H1 (cell line): ENCODE results near the gene ANKRD13C. TPM values are rescaled to one million over a fixed set of nuclear protein-coding genes. Genes with fewer than 3 reads are reported as not detected.

Source experiments
- CTCF ChIA-PET: fragments of 300-600 bp; sonication (Branson Sonifier 250); formaldehyde crosslinking; loops from one replicate; lab custom pipeline; 2021; ENCODE audit not compliant: partially characterized antibody; lab: Charles Lee
- POLR2A ChIA-PET: fragments of 300-600 bp; sonication (Branson Sonifier 250); formaldehyde crosslinking; loops from one replicate; lab custom pipeline; 2021; ENCODE audit warnings: inconsistent platforms; ENCODE audit not compliant: partially characterized antibody; lab: Charles Lee
- DNase-seq, 2 experiments: peaks; one replicate each; pipeline versions ENCODE4 v3.0.0 to v3.0.0-alpha.2; 2010 to 2022; ENCODE audit warnings: low spot score in 2 of 2, low read depth in 1 of 2, mixed read lengths in 1 of 2
- FAIRE-seq: peaks from 2 replicates; lab custom pipeline; 2011; peaks lifted over from hg19 to GRCh38; lab: Jason Lieb, UNC
- H2AFZ ChIP-seq: 2 replicates; pipeline ENCODE4 v1.8.1; 2012; ENCODE audit warnings: low read length, inconsistent platforms
- H2AK5ac ChIP-seq: 2 replicates; pipeline ENCODE4 v1.6.1; 2013; ENCODE audit warnings: low read depth, low read length
- H2BK120ac ChIP-seq: replicated peaks from 2 replicates; pipeline ENCODE3; 2013; ENCODE audit warnings: low read depth, low read length, inconsistent platforms
- H2BK12ac ChIP-seq: 2 replicates; pipeline ENCODE4 v1.6.1; 2013; ENCODE audit warnings: low read depth, low read length
- H2BK15ac ChIP-seq: 2 replicates; pipeline ENCODE4 v1.6.1; 2013; ENCODE audit warnings: low read length
- H2BK20ac ChIP-seq: 2 replicates; pipeline ENCODE4 v1.6.1; 2013; ENCODE audit warnings: low read length
- H2BK5ac ChIP-seq: 2 replicates; pipeline ENCODE4 v1.6.1; 2013; ENCODE audit warnings: low read depth, low read length
- H3K14ac ChIP-seq: 2 replicates; pipeline ENCODE4 v1.6.1; 2013; ENCODE audit warnings: inconsistent platforms; ENCODE audit not compliant: insufficient read length
- H3K18ac ChIP-seq: 2 replicates; pipeline ENCODE4 v1.6.1; 2013; ENCODE audit warnings: low read length; ENCODE audit errors: extremely low read depth
- H3K23ac ChIP-seq: 2 replicates; pipeline ENCODE4 v1.6.1; 2013; ENCODE audit warnings: inconsistent platforms; ENCODE audit not compliant: insufficient read length
- H3K23me2 ChIP-seq: 2 replicates; pipeline ENCODE4 v1.6.1; 2013; ENCODE audit warnings: low read depth, low read length
- H3K27ac ChIP-seq: 2 replicates; pipeline ENCODE4 v1.6.1; 2011; ENCODE audit warnings: low read depth, low read length, inconsistent platforms
- H3K27me3 ChIP-seq, 4 experiments: replicated peaks in 1 of 4; 1 replicate in 1 of 4; 2 replicates in 3 of 4; pipeline versions ENCODE4 v1.6.1 to v1.8.1; 2011 to 2013; ENCODE audit warnings: low read length in 3 of 4, mild to moderate bottlenecking in 3 of 4, inconsistent platforms in 2 of 4, mixed read lengths in 2 of 4, moderate library complexity in 1 of 4; ENCODE audit not compliant: control insufficient read depth in 3 of 4, insufficient read depth in 3 of 4; ENCODE audit errors: extremely low read depth in 1 of 4
- H3K36me3 ChIP-seq, 4 experiments: 2 replicates each; pipeline versions ENCODE4 v1.6.1 to v1.8.1; 2011 to 2013; ENCODE audit warnings: mild to moderate bottlenecking in 4 of 4, low read length in 3 of 4, moderate library complexity in 2 of 4, control low read depth in 1 of 4, inconsistent platforms in 1 of 4; ENCODE audit not compliant: insufficient read depth in 4 of 4, control insufficient read depth in 2 of 4
- H3K4ac ChIP-seq: replicated peaks from 2 replicates; pipeline ENCODE3; 2013; ENCODE audit warnings: low read length, low read depth, mixed read lengths, inconsistent platforms; ENCODE audit not compliant: insufficient read length
- H3K4me1 ChIP-seq, 4 experiments: replicated peaks in 1 of 4; 1 replicate in 1 of 4; 2 replicates in 3 of 4; pipeline versions ENCODE4 v1.6.1 to v1.8.1; 2011 to 2013; ENCODE audit warnings: low read length in 3 of 4, inconsistent platforms in 2 of 4, mixed read lengths in 1 of 4; ENCODE audit not compliant: insufficient read depth in 4 of 4, control insufficient read depth in 3 of 4
- H3K4me2 ChIP-seq, 2 experiments: 2 replicates each; pipeline versions ENCODE4 v1.6.1 to v1.8.1; 2011 to 2013; ENCODE audit warnings: low read depth in 2 of 2, low read length in 2 of 2, control low read depth in 1 of 2, inconsistent platforms in 1 of 2, mild to moderate bottlenecking in 1 of 2; ENCODE audit not compliant: insufficient read depth in 1 of 2
- H3K4me3 ChIP-seq, 4 experiments: fragments of 200-600, 300-600 bp in 1 of 4; sonication (generic), shearing (Covaris generic), sonication (Bioruptor Twin) in 1 of 4; 2 replicates each; pipeline versions ENCODE4 v1.5.1 to v1.8.1; 2011 to 2016; ENCODE audit warnings: low read length in 4 of 4, low read depth in 3 of 4, control low read depth in 2 of 4, inconsistent platforms in 2 of 4, mild to moderate bottlenecking in 2 of 4, mixed read lengths in 1 of 4, moderate library complexity in 1 of 4; ENCODE audit not compliant: insufficient read depth in 2 of 4; ENCODE audit errors: extremely low read depth in 1 of 4
- H3K56ac ChIP-seq: replicated peaks from 2 replicates; pipeline ENCODE3; 2013; ENCODE audit warnings: low read depth, mild to moderate bottlenecking, mixed read lengths, low read length, inconsistent platforms; ENCODE audit not compliant: insufficient read length
- H3K79me1 ChIP-seq: 2 replicates; pipeline ENCODE4 v1.6.1; 2013; ENCODE audit warnings: low read depth, low read length, control low read depth
- H3K79me2 ChIP-seq, 2 experiments: 2 replicates each; pipeline versions ENCODE4 v1.6.1 to v1.8.1; 2012 to 2013; ENCODE audit warnings: low read length in 2 of 2, mild to moderate bottlenecking in 2 of 2, inconsistent platforms in 1 of 2; ENCODE audit not compliant: insufficient read depth in 2 of 2, control insufficient read depth in 1 of 2
- H3K9ac ChIP-seq, 4 experiments: replicated peaks in 1 of 4; 1 replicate in 1 of 4; 2 replicates in 3 of 4; pipeline versions ENCODE4 v1.6.1 to v1.8.1; 2011 to 2013; ENCODE audit warnings: low read depth in 3 of 4, low read length in 3 of 4, control low read depth in 2 of 4, mild to moderate bottlenecking in 2 of 4, moderate library complexity in 2 of 4, inconsistent platforms in 1 of 4; ENCODE audit errors: extremely low read depth in 1 of 4
- H3K9me3 ChIP-seq, 2 experiments: 2 replicates each; pipeline versions ENCODE4 v1.6.1 to v1.8.1; 2012 to 2013; ENCODE audit warnings: mild to moderate bottlenecking in 2 of 2, moderate library complexity in 2 of 2, control low read depth in 1 of 2, inconsistent platforms in 1 of 2, low read depth in 1 of 2, low read length in 1 of 2, mixed read lengths in 1 of 2; ENCODE audit not compliant: insufficient read depth in 2 of 2
- H4K20me1 ChIP-seq, 2 experiments: replicated peaks in 1 of 2; 2 replicates each; pipeline versions ENCODE3 to v1.8.1; 2011 to 2013; ENCODE audit warnings: inconsistent platforms in 2 of 2, low read length in 2 of 2, mild to moderate bottlenecking in 1 of 2; ENCODE audit not compliant: insufficient read depth in 2 of 2, control insufficient read depth in 1 of 2
- H4K5ac ChIP-seq: 2 replicates; pipeline ENCODE4 v1.6.1; 2013; ENCODE audit warnings: low read length, low read depth, mixed read lengths, inconsistent platforms; ENCODE audit not compliant: insufficient read length
- H4K8ac ChIP-seq: 2 replicates; pipeline ENCODE4 v1.8.0; 2013; ENCODE audit warnings: mild to moderate bottlenecking, moderate library complexity, low read length, inconsistent platforms; ENCODE audit not compliant: insufficient read depth; ENCODE audit errors: extremely low read depth
- H4K91ac ChIP-seq: replicated peaks from 2 replicates; pipeline ENCODE3; 2013; ENCODE audit warnings: low read length, mixed read lengths, inconsistent platforms; ENCODE audit not compliant: insufficient read length
- CHD1 ChIP-seq: IDR thresholded peaks from 2 replicates; pipeline ENCODE4 v1.6.1; 2012; ENCODE audit warnings: low read depth, low read length, improper control_type of control experiment
- RXRA ChIP-seq: IDR thresholded peaks from 2 replicates; pipeline ENCODE4 v1.6.1; 2011; ENCODE audit warnings: low read depth, mild to moderate bottlenecking, low read length, moderate library complexity; ENCODE audit not compliant: insufficient read depth
- SIN3A ChIP-seq, 2 experiments: IDR thresholded peaks in 1 of 2; conservative IDR thresholded peaks in 1 of 2; 2 replicates each; pipeline ENCODE4 v1.6.1; 2011 to 2012; ENCODE audit warnings: low read length in 2 of 2, improper control_type of control experiment in 1 of 2, low read depth in 1 of 2, mild to moderate bottlenecking in 1 of 2
- SIRT6 ChIP-seq: IDR thresholded peaks from one replicate; pipeline ENCODE4 v1.7.1; 2012; ENCODE audit warnings: low read length, inconsistent platforms
- TAF1 ChIP-seq: IDR thresholded peaks from 2 replicates; pipeline ENCODE4 v1.6.1; 2011; ENCODE audit warnings: mild to moderate bottlenecking, low read depth, low read length
- TCF12 ChIP-seq: IDR thresholded peaks from 2 replicates; pipeline ENCODE4 v1.6.1; 2011; ENCODE audit warnings: low read depth, mild to moderate bottlenecking, low read length
- WGBS, 2 experiments: shearing (Covaris generic) in 1 of 2; methylation state at CpG; one replicate each; pipeline versions ENCODE4 v1.1.6 to v1.1.7; 2013 to 2015; ENCODE audit warnings: low lambda C conversion rate in 2 of 2, mixed read lengths in 2 of 2, inconsistent platforms in 1 of 2, low coverage in 1 of 2, missing lambda C conversion rate in 1 of 2; ENCODE audit not compliant: insufficient replicate concordance in 2 of 2, insufficient coverage in 1 of 2, insufficient read length in 1 of 2; ENCODE audit errors: extremely low coverage in 1 of 2, missing lambda C conversion rate in 1 of 2; 5-methylcytosine and 5-hydroxymethylcytosine counted together
- long read RNA-seq, 2 experiments: library from RNA in 1 of 2; library from capped mRNA in 1 of 2; stranded (forward); transcript quantifications; one replicate each; pipeline ENCODE4 v2.0.0, GENCODE V29; 2021; ENCODE audit warnings: inconsistent platforms in 1 of 2
- polyA minus RNA-seq, 3 experiments: library from RNA; depleted of rRNA, polyadenylated mRNA; stranded (reverse); fragments of >200 nt; gene quantifications; 1 replicate in 2 of 3; 2 replicates in 1 of 3; pipeline ENCODE4 v1.2.3, GENCODE V29; 2011
- polyA plus RNA-seq, 7 experiments: library from polyadenylated mRNA; depleted of rRNA in 3 of 7; stranded (reverse) in 5 of 7; unstranded in 2 of 7; fragments of >200 nt in 5 of 7; fragments of 200-250 nt in 2 of 7; gene quantifications; 1 replicate in 5 of 7; 2 replicates in 1 of 7; 4 replicates in 1 of 7; pipeline versions ENCODE4 v1.2.1 to v1.2.3, GENCODE V29; 2011 to 2013; ENCODE audit warnings: missing spikeins in 2 of 7, mixed read lengths in 2 of 7
- total RNA-seq: library from RNA; stranded (reverse); fragmentation: NEBNext Ultra II Directional; extraction: Animal tissue kit (Norgen Biotek cat#: 25700); gene quantifications from 2 replicates; pipeline ENCODE4 v1.2.1, GENCODE V29; 2021

ANKRD13C gene, protein sequence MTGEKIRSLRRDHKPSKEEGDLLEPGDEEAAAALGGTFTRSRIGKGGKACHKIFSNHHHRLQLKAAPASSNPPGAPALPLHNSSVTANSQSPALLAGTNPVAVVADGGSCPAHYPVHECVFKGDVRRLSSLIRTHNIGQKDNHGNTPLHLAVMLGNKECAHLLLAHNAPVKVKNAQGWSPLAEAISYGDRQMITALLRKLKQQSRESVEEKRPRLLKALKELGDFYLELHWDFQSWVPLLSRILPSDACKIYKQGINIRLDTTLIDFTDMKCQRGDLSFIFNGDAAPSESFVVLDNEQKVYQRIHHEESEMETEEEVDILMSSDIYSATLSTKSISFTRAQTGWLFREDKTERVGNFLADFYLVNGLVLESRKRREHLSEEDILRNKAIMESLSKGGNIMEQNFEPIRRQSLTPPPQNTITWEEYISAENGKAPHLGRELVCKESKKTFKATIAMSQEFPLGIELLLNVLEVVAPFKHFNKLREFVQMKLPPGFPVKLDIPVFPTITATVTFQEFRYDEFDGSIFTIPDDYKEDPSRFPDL
- 20.9 and 21.7 TPM in 2 replicates for total RNA-seq
- 4.8 and 5.1 TPM in 2 replicates for polyA plus RNA-seq (2011; rRNA removed)
- 8.2 TPM for polyA plus RNA-seq (2011; cell fraction: cytosol; rRNA removed)
- polyA plus RNA-seq (2011; cell fraction: nucleus; rRNA removed), result 11.0 TPM
- 5.5 to 10.5 TPM (median 6.3 TPM) in 4 replicates for polyA plus RNA-seq (2012, experiment 1 of 2)
- 1.4 TPM for polyA plus RNA-seq (2012, experiment 2 of 2)
- polyA plus RNA-seq (2013, experiment 1 of 2), result 14.8 TPM
- 16.1 TPM for polyA plus RNA-seq (2013, experiment 2 of 2)
- polyA minus RNA-seq (2011; rRNA and poly(A)+ RNA removed), result 10.2 and 11.2 TPM in 2 replicates
- polyA minus RNA-seq (2011; cell fraction: cytosol; rRNA and poly(A)+ RNA removed), result 15.3 TPM
- 57.8 TPM for polyA minus RNA-seq (2011; cell fraction: nucleus; rRNA and poly(A)+ RNA removed)
- long read RNA-seq, experiment 1, full-length matches to known transcripts, result 4 of 13 reads
- long read RNA-seq, experiment 1, partial matches to known transcripts, result 1 of 13 reads
- long read RNA-seq, experiment 1, other reads (novel, unspliced or antisense), result 8 of 13 reads
- long read RNA-seq, experiment 2, full-length matches to known transcripts, result 3 of 6 reads
- long read RNA-seq, experiment 2, partial matches to known transcripts, result 0 of 6 reads
- long read RNA-seq, experiment 2, other reads (novel, unspliced or antisense), result 3 of 6 reads

DNA sequence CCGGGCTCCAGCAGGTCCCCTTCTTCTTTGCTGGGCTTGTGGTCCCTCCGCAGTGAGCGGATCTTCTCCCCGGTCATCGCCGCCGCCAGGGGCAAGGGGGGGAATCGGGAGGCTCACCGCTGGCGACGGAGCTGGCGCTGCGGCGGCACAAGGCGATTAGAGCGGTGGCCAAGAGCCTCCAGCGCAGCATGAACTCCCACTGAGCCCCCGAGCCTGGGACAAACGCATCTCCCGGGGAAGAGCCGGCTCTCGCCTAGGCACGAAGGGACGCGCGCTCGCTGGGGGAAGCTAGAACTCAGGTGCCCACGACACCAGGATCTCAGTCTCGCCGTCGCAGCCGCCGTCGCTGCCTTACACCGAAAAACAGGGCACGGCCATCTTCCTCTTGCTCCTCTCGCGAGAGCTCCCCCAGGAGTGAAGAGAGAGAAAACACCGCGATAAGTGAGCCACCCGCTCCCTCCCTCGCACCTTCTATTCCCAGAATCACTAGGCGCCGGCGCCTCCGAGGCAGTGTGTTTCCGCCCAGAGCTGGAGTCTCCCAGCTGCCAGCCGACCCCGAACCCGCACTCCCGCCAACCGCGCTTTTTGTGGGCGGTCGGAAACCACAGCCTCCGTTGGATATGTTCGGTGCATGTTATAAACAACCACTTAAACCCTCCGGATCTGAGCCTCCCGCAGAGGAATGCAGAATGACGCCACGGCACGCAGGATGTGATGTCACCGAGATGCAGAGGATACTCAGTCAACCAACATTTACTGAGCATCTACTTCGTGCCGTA is at the start of gene ANKRD13C:
TSS of gene ANKRD13C (minus strand) at position 391 of the 779 bp plus-strand sequence. CDS start at position 77, 314 bp downstream.
- Histone ChIP-seq H3K9ac (peak within 1 kb of the TSS; percentile 98 to 99 (median 99)), H2BK5ac (peak within 1 kb of the TSS; percentile 98), H3K27ac (peak within 1 kb of the TSS; percentile 98), H2AK5ac (no peak within 1 kb of the TSS), H3K23me2 (0 out of 2 replicates have a peak, but pooled peaks cover 7% of the 10 kb centered on the region), H4K20me1 (peaks cover 2 to 5% of the 10 kb centered on the region in 2 experiments), H3K79me1 (peaks cover 2% of the 10 kb centered on the region; the same call in 1 of the 2 replicates), H3K27me3 (no peaks in the 10 kb centered on the region), H2AFZ (peak within 1 kb of the TSS; percentile 95), H4K5ac (peak within 1 kb of the TSS; percentile 97), H3K4ac (peak within 1 kb of the TSS; percentile 85), H2BK12ac (peak within 1 kb of the TSS; percentile 80; the same call in 1 of the 2 replicates), H2BK20ac (no peak within 1 kb of the TSS), H3K79me2 (peaks cover 6 to 48% of the 10 kb centered on the region in 2 experiments), H2BK120ac (no peak within 1 kb of the TSS), H3K4me2 (peak within 1 kb of the TSS; percentile 75 to 83), H3K14ac (no peak within 1 kb of the TSS), H3K23ac (no peak within 1 kb of the TSS), H3K36me3 (no peaks in the 10 kb centered on the region), H3K4me3 (peak within 1 kb of the TSS; percentile 86 to 97 (median 90)), H4K8ac (peak within 1 kb of the TSS; percentile 100), H3K9me3 (no peaks in the 10 kb centered on the region), H3K4me1 (no peaks in the 10 kb centered on the region), H2BK15ac (peak within 1 kb of the TSS; percentile 34; the same call in 1 of the 2 replicates), H3K18ac (peak within 1 kb of the TSS; percentile 89; the same call in 1 of the 2 replicates), H3K56ac (peak within 1 kb of the TSS; percentile 95), H4K91ac (peak within 1 kb of the TSS; percentile 96)
- WGBS, 2 experiments, result 1% methylated on average over 65 of the region's 65 CpGs; no CpG with 5 or more reads in 1 of the 2 experiments
- ChIA-PET CTCF (interaction anchor here (1.2 to 2.4 kb wide), 2 partner anchors 56 to 59 kb away, joined by 3 to 6 read pairs; no protein-coding TSS in a partner anchor), POLR2A (interaction anchor here (0.6 to 4.4 kb wide), 35 partner anchors 9 to 212 kb away, joined by 3 to 103 read pairs (median 4); partner anchors contain the start of genes CTH, LRRC40 and SRSF11)
- peak; percentile 83 to 93 for DNase-seq
- FAIRE-seq, result peak; percentile 24
- TF ChIP-seq SIN3A (conservative IDR thresholded peaks at IDR 0.05 in 1 of 2, IDR thresholded peaks at IDR 0.05 in 1 of 2; ENCODE audit: low read depth in 1 of 2, low read length in 2 of 2), result peak; percentile 59 to 68; a peak in 2 of 4 replicates
- TF ChIP-seq TAF1, result peak; percentile 98
- no peak for TF ChIP-seq TCF12
- no peak for TF ChIP-seq CHD1
- no peak for TF ChIP-seq SIRT6
- TF ChIP-seq RXRA, result no peak
